Smooth muscle cell (in vitro differentiated cells): ENCODE measurements around the gene GPR18. TPM values are rescaled to one million over a fixed set of nuclear protein-coding genes. Genes with fewer than 3 reads are reported as not detected.

Source experiments
- DNase-seq: peaks from one replicate; lab custom pipeline; 2025; ENCODE audit not compliant: unreplicated experiment; lab: John Stamatoyannopoulos, UW
- H2AFZ ChIP-seq: fragments of 200-600 bp; sonication (generic); 2 replicates; pipeline ENCODE4 v1.6.0; 2016; ENCODE audit warnings: antibody characterized with exemption, low read depth, mild to moderate bottlenecking
- H3F3A ChIP-seq: fragments of 200-600 bp; sonication (generic); 2 replicates; pipeline ENCODE4 v1.6.0; 2017; ENCODE audit warnings: antibody characterized with exemption, low read depth
- H3K27ac ChIP-seq: fragments of 200-600 bp; sonication (generic); 2 replicates; pipeline ENCODE4 v1.5.1; 2016; ENCODE audit warnings: low read depth, mild to moderate bottlenecking
- H3K27me3 ChIP-seq: fragments of 200-600 bp; sonication (generic); 2 replicates; pipeline ENCODE4 v1.6.1; 2016; ENCODE audit warnings: low read depth, mild to moderate bottlenecking
- H3K36me3 ChIP-seq: fragments of 200-600 bp; sonication (generic); 2 replicates; pipeline ENCODE4 v1.5.1; 2016; ENCODE audit warnings: low read depth
- H3K4me1 ChIP-seq: fragments of 200-600 bp; sonication (generic); 2 replicates; pipeline ENCODE4 v1.5.1; 2016; ENCODE audit warnings: low read depth
- H3K4me2 ChIP-seq: fragments of 200-600 bp; sonication (generic); 2 replicates; pipeline ENCODE4 v1.6.0; 2016; ENCODE audit warnings: mild to moderate bottlenecking
- H3K4me3 ChIP-seq: fragments of 200-600 bp; sonication (generic); 2 replicates; pipeline ENCODE4 v1.5.1; 2016; ENCODE audit warnings: mild to moderate bottlenecking
- H3K79me2 ChIP-seq: fragments of 200-600 bp; sonication (generic); 2 replicates; pipeline ENCODE4 v1.6.0; 2016; ENCODE audit warnings: low read depth, mild to moderate bottlenecking
- H3K9ac ChIP-seq: fragments of 200-600 bp; sonication (generic); 2 replicates; pipeline ENCODE4 v1.6.0; 2016; ENCODE audit warnings: low read depth
- H3K9me3 ChIP-seq: fragments of 200-600 bp; sonication (generic); replicated peaks from 2 replicates; pipeline ENCODE4 v1.5.1; 2016; ENCODE audit warnings: low read depth
- H4K20me1 ChIP-seq: fragments of 200-600 bp; sonication (generic); 2 replicates; pipeline ENCODE4 v1.6.0; 2016; ENCODE audit warnings: low read depth
- WGBS: methylation state at CpG from one replicate; pipeline ENCODE4 v1.1.7; 2016; ENCODE audit warnings: low lambda C conversion rate; 5-methylcytosine and 5-hydroxymethylcytosine counted together
- polyA plus RNA-seq: library from polyadenylated mRNA; unstranded; fragments of >200 nt; fragmentation: Nextera tagmentation; extraction: Ambion mirVana; gene quantifications from 2 replicates; pipeline ENCODE4 v1.2.1, GENCODE V29; 2016
- total RNA-seq: library from RNA; depleted of rRNA; stranded (reverse); fragments of >200 nt; gene quantifications from 2 replicates; pipeline ENCODE4 v1.2.3, GENCODE V29; 2014
- TF ChIP-seq, protein P1 (sequence below): fragments of 200-600 bp; sonication (generic); IDR thresholded peaks from 2 replicates; pipeline ENCODE4 v1.5.1; 2017; ENCODE audit warnings: borderline replicate concordance, mild to moderate bottlenecking, antibody characterized with exemption; ENCODE audit not compliant: insufficient read depth, poor library complexity, severe bottlenecking

GPR18 gene
- total and polyA plus RNA-seq, 2 experiments from 2014 or later: not detected

DNA sequence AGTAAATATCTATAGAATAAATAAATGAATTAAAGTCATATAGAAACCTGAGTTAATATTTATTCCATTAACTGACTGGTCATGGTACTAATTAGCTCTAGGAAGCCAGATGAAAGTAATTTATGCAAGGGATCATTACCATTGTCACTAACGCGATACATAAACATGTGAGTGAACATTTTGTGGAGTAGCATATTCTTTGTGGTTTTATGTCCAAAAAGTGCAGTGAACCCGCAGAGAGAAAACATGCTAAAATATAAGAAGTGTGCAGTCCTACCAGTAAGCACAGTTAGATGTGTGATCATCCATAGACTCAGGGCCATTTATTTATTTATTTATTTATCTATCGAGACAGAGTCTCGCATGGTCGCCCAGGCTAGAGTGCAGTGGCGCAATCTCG, 47.4 kb upstream of the GPR18 start:
- peak overlapping the region; percentile 73 for H3K27ac ChIP-seq
- H3F3A ChIP-seq: peaks cover 19% of the 10 kb centered on the region
- H3K4me1 ChIP-seq: peaks cover 24% of the 10 kb centered on the region
- 91% methylated on average over 8 of the region's 8 CpGs for WGBS
- H3K9me3 ChIP-seq: no peaks in the 10 kb centered on the region
- H3K27me3 ChIP-seq: no peaks in the 10 kb centered on the region
- H3K36me3 ChIP-seq: no peaks in the 10 kb centered on the region
- peaks cover 13% of the 10 kb centered on the region for H4K20me1 ChIP-seq
- H3K4me3 ChIP-seq: peak overlapping the region; percentile 5
- H3K9ac ChIP-seq: no peak overlapping the region
- H3K79me2 ChIP-seq: peaks cover 50% of the 10 kb centered on the region
- peak overlapping the region; percentile 75 for H3K4me2 ChIP-seq
- H2AFZ ChIP-seq: no peak overlapping the region
- DNase-seq: no peak
- TF ChIP-seq, protein P1, sequence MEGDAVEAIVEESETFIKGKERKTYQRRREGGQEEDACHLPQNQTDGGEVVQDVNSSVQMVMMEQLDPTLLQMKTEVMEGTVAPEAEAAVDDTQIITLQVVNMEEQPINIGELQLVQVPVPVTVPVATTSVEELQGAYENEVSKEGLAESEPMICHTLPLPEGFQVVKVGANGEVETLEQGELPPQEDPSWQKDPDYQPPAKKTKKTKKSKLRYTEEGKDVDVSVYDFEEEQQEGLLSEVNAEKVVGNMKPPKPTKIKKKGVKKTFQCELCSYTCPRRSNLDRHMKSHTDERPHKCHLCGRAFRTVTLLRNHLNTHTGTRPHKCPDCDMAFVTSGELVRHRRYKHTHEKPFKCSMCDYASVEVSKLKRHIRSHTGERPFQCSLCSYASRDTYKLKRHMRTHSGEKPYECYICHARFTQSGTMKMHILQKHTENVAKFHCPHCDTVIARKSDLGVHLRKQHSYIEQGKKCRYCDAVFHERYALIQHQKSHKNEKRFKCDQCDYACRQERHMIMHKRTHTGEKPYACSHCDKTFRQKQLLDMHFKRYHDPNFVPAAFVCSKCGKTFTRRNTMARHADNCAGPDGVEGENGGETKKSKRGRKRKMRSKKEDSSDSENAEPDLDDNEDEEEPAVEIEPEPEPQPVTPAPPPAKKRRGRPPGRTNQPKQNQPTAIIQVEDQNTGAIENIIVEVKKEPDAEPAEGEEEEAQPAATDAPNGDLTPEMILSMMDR: no peak

DNA sequence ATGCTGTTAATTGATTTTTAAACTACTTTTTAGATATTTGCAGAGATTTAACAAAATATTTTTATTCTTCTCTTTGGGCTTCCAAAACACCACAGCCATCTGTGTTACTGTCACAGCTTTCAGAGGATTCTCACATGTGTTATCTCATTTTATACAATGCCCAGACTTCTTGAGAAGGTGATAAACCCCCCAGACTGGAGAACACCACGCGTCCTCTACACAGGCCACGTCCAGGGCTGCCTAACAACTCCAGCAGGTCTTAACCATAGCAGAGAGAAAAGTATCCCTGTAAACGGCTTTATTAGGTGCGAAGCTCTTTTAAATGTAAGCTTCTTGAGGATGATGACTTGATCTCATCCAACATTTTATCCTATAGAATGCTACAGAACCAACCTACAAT, 47.0 kb upstream of the GPR18 start:
- peak overlapping the region; percentile 5 for H3K4me3 ChIP-seq
- peaks cover 50% of the 10 kb centered on the region for H3K79me2 ChIP-seq
- H3F3A ChIP-seq: peaks cover 19% of the 10 kb centered on the region
- H4K20me1 ChIP-seq: peaks cover 17% of the 10 kb centered on the region
- no peaks in the 10 kb centered on the region for H3K9me3 ChIP-seq
- H2AFZ ChIP-seq: no peak overlapping the region
- peaks cover 23% of the 10 kb centered on the region for H3K4me1 ChIP-seq
- 29% methylated on average over 5 of the region's 5 CpGs for WGBS
- TF ChIP-seq, protein P1: no peak
- peak overlapping the region; percentile 73 for H3K27ac ChIP-seq
- no peaks in the 10 kb centered on the region for H3K27me3 ChIP-seq
- no peak overlapping the region for H3K9ac ChIP-seq
- no peak for DNase-seq
- no peaks in the 10 kb centered on the region for H3K36me3 ChIP-seq
- peak overlapping the region; percentile 75 for H3K4me2 ChIP-seq

DNA sequence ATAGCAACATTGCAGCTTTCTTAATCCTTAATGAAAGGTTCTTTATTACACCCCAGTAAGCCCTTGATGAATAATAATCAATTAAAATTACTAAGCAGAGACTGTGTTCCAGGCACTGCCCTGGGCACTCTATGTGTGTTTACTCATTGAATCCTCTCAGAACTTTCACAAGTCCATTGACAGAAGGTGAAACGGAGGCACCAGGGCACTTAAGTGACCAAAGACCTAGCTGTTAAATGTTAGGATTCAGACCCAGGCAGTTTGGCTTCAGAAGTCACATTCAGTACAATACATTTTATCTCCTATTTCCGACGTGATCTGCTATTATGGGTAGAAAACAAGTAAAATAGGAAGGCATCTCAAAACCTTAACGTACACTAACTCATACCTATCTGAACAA, 46.4 kb upstream of the GPR18 start:
- Histone ChIP-seq H3K27ac (peak overlapping the region; percentile 73), H3K4me3 (no peak overlapping the region), H2AFZ (no peak overlapping the region), H3K9ac (no peak overlapping the region), H3K79me2 (peaks cover 50% of the 10 kb centered on the region), H4K20me1 (peaks cover 23% of the 10 kb centered on the region), H3K4me2 (peak overlapping the region; percentile 75), H3K27me3 (no peaks in the 10 kb centered on the region), H3K36me3 (no peaks in the 10 kb centered on the region), H3K9me3 (no peaks in the 10 kb centered on the region), H3F3A (peaks cover 13% of the 10 kb centered on the region), H3K4me1 (peaks cover 23% of the 10 kb centered on the region)
- DNase-seq: no peak
- WGBS: 82% methylated on average over 4 of the region's 4 CpGs
- TF ChIP-seq, protein P1: no peak

DNA sequence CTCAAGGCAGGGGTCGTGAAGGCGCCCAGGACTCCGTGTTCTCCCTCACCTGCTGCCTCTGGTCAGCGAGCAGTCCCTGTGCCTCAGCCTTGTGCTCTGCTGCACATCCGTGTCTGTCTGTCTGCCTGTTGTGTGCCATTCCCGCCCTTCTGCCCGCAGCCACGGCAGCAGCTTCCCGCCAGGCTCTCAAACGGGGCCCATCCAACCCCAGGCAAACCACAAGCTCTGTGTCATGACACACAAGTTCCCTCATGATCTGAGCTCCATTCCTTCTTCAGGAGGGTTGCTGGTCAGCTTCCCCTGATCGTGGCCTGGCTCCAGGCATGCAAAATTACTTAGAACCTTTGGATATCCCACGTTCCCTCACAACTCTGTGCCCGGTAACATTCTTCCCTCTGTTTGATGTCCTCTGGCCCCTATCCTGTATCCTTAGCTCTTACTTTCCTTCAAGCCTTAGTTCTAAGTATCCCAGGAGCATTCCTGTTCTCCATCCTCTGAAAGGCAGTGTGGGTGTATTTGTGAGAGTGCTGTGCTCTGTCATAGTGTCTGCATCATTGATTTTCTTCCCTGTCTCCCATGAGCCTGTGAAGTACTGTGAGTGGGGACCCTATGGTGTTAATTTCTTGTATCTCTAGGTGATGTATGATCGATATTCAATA, 45.8 kb upstream of the GPR18 start:
- Histone ChIP-seq H3K9ac (no peak overlapping the region), H3K9me3 (no peaks in the 10 kb centered on the region), H3K27ac (peak overlapping the region; percentile 73), H3K27me3 (no peaks in the 10 kb centered on the region), H3F3A (peaks cover 9% of the 10 kb centered on the region), H3K4me1 (peaks cover 22% of the 10 kb centered on the region), H3K36me3 (no peaks in the 10 kb centered on the region), H4K20me1 (peaks cover 28% of the 10 kb centered on the region), H3K79me2 (peaks cover 53% of the 10 kb centered on the region), H3K4me2 (peak overlapping the region; percentile 75), H2AFZ (no peak overlapping the region), H3K4me3 (no peak overlapping the region)
- DNase-seq: no peak
- TF ChIP-seq, protein P1: no peak
- 68% methylated on average over 14 of the region's 14 CpGs for WGBS
